Measurements from ENCODE around the gene RBMS1. TPM values are rescaled to one million over a fixed set of nuclear protein-coding genes. Genes with fewer than 3 reads are reported as not detected.

RBMS1 gene
- total RNA-seq, 4 donors from 2014 or later = 68.1 to 83.4 (median 72.5) TPM

DNA sequence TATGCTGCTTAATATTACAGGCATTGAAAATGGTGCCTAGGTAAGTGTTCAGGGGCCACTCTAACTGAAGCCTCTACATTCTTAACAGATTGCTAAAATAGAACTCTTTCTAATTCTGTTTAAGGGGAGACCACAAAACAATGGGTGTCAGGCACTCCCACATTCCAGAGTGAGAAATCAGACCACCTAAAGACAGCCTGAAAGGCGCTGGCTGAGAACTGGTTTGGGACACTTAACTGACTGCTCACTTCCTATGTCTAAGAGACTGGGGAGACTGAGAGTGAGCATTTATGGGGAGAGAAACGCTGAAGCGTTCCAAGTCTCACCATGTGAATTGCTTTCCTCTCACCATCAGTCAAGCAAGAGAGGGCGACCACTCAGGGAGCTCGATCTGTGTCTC lies 184.7 kb downstream of the RBMS1 start:
- H3K9me3 ChIP-seq = no peaks in the 10 kb centered on the region
- H3K27me3 ChIP-seq = no peaks in the 10 kb centered on the region
- no peak overlapping the region for H3K4me3 ChIP-seq
- no peak for DNase-seq (ENCODE audit: low spot score in 2 of 2)
- H3K27ac ChIP-seq = no peak overlapping the region
- H3K36me3 ChIP-seq = peaks cover 0 to 7% (median 0%) of the 10 kb centered on the region in 3 donors
- 84 to 92% methylated on average over 5 of the region's 5 CpGs for WGBS, 2 donors
- TF ChIP-seq, protein P1, sequence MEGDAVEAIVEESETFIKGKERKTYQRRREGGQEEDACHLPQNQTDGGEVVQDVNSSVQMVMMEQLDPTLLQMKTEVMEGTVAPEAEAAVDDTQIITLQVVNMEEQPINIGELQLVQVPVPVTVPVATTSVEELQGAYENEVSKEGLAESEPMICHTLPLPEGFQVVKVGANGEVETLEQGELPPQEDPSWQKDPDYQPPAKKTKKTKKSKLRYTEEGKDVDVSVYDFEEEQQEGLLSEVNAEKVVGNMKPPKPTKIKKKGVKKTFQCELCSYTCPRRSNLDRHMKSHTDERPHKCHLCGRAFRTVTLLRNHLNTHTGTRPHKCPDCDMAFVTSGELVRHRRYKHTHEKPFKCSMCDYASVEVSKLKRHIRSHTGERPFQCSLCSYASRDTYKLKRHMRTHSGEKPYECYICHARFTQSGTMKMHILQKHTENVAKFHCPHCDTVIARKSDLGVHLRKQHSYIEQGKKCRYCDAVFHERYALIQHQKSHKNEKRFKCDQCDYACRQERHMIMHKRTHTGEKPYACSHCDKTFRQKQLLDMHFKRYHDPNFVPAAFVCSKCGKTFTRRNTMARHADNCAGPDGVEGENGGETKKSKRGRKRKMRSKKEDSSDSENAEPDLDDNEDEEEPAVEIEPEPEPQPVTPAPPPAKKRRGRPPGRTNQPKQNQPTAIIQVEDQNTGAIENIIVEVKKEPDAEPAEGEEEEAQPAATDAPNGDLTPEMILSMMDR (IDR thresholded peaks at IDR 0.05) = no peak
- TF ChIP-seq EP300 (IDR thresholded peaks at IDR 0.05) = no peak
- TF ChIP-seq POLR2A (IDR thresholded peaks at IDR 0.05) = no peak
- H3K4me1 ChIP-seq = peaks cover 0 to 45% (median under 1%) of the 10 kb centered on the region in 4 donors

DNA sequence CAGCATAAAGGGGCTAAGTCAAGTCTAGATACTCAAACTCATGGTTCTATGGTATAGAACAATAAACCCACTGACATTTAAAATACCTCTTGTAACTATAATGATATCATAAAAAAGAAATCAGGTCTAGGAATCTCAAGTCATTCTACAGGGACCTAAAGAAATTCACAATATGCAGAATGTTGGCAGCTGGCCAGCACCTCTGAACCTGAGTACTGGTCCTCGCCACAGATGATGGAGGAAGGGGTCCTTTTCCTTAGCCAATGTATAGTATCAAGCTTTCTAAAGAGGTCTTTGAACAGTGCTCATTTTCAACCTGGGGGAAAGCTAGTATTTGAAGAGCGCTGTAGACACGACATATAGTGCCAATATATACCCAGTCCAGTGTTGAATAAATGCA lies 185.1 kb downstream of the RBMS1 start:
- 91 to 96% methylated on average over 3 of the region's 3 CpGs for WGBS, 2 donors
- peaks cover 0 to 7% (median 0%) of the 10 kb centered on the region in 3 donors for H3K36me3 ChIP-seq
- no peak overlapping the region for H3K4me3 ChIP-seq
- H3K27me3 ChIP-seq = no peaks in the 10 kb centered on the region
- no peak overlapping the region for H3K27ac ChIP-seq
- no peaks in the 10 kb centered on the region for H3K9me3 ChIP-seq
- DNase-seq (ENCODE audit: low spot score in 2 of 2) = no peak
- peaks cover 0 to 45% (median 2%) of the 10 kb centered on the region in 4 donors for H3K4me1 ChIP-seq
- TF ChIP-seq EP300 (IDR thresholded peaks at IDR 0.05) (no peak), POLR2A (IDR thresholded peaks at IDR 0.05) (no peak)
- TF ChIP-seq, protein P1 (IDR thresholded peaks at IDR 0.05) = no peak

DNA sequence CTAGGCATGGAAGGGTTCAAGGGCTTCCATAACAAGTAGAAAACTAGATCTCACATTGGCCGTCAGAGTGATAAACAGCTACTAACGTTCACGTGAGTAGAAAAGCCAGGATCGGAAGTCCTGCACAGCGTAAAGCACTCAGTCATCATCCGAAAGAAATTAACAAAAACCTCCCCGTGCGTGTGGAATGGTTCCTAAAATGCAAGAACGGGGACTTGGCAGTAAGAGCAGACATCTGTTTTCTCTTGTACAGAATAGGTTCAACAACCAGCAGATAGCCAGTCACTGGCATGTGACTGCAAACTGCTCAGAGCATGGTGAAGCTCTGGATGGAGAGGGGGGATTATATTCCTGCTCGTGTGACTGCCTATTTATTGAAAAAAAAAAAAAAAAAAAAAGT lies 186.6 kb downstream of the RBMS1 start:
- WGBS, 2 donors = 61 to 73% methylated on average over 10 of the region's 10 CpGs
- H3K27ac ChIP-seq = peak overlapping the region in 2 of 4 donors; percentile 10 to 47
- peak in 1 of 2 donors; percentile 50 for DNase-seq (ENCODE audit: low spot score in 2 of 2)
- H3K9me3 ChIP-seq = no peaks in the 10 kb centered on the region
- H3K4me1 ChIP-seq = peaks cover 0 to 47% (median 2%) of the 10 kb centered on the region in 4 donors
- no peak overlapping the region for H3K4me3 ChIP-seq
- H3K36me3 ChIP-seq = peaks cover 0 to 17% (median 0%) of the 10 kb centered on the region in 3 donors
- TF ChIP-seq POLR2A (IDR thresholded peaks at IDR 0.05) = no peak
- peak in 1 of 2 donors; percentile 48 for TF ChIP-seq EP300 (IDR thresholded peaks at IDR 0.05)
- no peaks in the 10 kb centered on the region for H3K27me3 ChIP-seq

DNA sequence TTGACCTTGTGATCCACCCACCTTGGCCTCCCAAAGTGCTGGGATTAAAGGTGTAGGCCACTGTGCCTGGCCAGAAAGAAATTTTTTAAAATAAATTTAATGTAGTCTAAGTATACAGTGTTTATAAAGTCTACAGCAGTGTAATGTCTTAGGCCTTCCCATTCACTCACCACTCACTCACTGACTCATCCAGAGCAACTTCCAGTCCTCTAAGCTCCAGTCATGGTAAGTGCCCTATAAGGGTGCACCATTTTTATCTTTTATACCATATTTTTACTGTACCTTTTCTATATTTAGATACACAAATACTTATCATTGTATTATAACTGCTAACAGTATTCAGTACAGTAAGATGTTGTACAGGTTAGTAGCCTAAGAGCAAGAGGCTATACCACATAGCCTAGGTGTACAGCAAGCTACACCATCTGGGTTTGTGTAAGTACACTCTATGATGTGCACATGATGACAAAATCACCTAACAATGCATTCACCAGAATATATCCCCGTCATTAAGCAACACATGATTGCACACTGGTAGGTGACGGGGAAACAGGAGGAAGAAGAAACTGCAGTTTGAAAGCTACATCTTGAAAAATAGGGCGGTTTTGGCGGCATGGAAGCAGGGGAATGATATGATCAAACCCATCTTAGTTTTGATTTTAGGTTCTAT lies 188.4 kb downstream of the RBMS1 start:
- TF ChIP-seq POLR2A (IDR thresholded peaks at IDR 0.05) = no peak
- TF ChIP-seq EP300 (IDR thresholded peaks at IDR 0.05) = no peak
- TF ChIP-seq, protein P1 (IDR thresholded peaks at IDR 0.05) = no peak
- Histone ChIP-seq H3K4me3 (no peak overlapping the region), H3K4me1 (peaks cover 0 to 45% (median 5%) of the 10 kb centered on the region in 4 donors), H3K36me3 (peaks cover 0 to 16% (median 0%) of the 10 kb centered on the region in 3 donors), H3K27ac (no peak overlapping the region), H3K9me3 (no peaks in the 10 kb centered on the region), H3K27me3 (no peaks in the 10 kb centered on the region)
- DNase-seq (ENCODE audit: low spot score in 2 of 2) = no peak
- WGBS, 2 donors = 92 to 97% methylated on average over 4 of the region's 4 CpGs

DNA sequence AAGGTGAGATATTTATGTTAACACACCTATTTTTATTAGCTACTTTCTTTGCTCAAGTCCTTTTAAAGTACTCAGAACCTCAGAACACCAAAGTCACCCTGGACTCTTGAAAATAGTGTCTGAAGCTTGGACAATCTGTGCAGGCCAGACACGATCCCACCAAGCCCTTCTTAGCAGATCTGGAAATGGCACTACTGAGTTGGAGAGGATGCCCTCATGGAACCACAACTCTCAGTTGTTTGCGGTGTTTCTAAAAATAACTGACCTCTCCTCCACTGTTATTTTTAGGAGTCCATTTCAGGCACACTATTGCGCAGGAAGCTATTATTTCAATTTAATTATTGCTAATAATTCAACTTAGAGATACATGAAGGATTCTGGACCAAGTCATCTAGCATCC lies 190.1 kb downstream of the RBMS1 start:
- no peak overlapping the region for H3K27ac ChIP-seq
- no peaks in the 10 kb centered on the region for H3K9me3 ChIP-seq
- peaks cover 0 to 28% (median 5%) of the 10 kb centered on the region in 4 donors for H3K4me1 ChIP-seq
- H3K36me3 ChIP-seq = peaks cover 0 to 31% (median 0%) of the 10 kb centered on the region in 3 donors
- H3K4me3 ChIP-seq = no peak overlapping the region
- DNase-seq (ENCODE audit: low spot score in 2 of 2) = no peak
- no peaks in the 10 kb centered on the region for H3K27me3 ChIP-seq
- WGBS, 2 donors = 86 to 87% methylated on average over 3 of the region's 3 CpGs
- TF ChIP-seq EP300 (IDR thresholded peaks at IDR 0.05) (no peak), POLR2A (IDR thresholded peaks at IDR 0.05) (no peak)
- TF ChIP-seq, protein P1 (IDR thresholded peaks at IDR 0.05) = no peak

Data from tibial nerve (tissue), 4 donors.